ENCODE results near the gene PPP1R37. TPM values are rescaled to one million over a fixed set of nuclear protein-coding genes. Genes with fewer than 3 reads are reported as not detected.

The PPP1R37 gene
- total RNA-seq, 1 donor from 2014 or later, result 23.8 TPM

DNA sequence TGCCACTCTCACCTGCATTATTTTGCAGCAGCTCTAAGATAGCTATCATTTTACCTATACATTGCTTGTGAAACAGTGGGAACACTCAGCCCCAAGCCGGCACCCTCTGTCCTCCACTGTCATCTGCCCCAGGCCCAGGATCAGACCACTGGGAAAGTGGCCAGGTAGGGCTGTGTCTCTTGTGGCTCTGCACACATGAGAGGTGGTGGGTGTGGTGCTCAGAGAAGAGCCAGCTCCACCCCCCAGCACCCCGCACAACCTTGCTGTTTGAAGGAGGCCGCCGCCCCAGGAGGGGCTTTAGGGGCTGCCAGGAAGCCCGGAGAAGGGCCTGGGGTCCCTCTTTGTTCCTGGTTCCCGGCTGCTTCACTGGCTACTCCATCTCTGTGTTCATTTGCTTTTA is 26.6 kb downstream of the PPP1R37 start:
- Histone ChIP-seq H3K4me1 (peaks cover 59% of the 10 kb centered on the region), H3K27ac (no peak overlapping the region), H3K36me3 (no peaks in the 10 kb centered on the region), H3K27me3 (no peaks in the 10 kb centered on the region), H3K9me3 (no peaks in the 10 kb centered on the region), H3K4me3 (no peak overlapping the region)
- TF ChIP-seq, protein P1, sequence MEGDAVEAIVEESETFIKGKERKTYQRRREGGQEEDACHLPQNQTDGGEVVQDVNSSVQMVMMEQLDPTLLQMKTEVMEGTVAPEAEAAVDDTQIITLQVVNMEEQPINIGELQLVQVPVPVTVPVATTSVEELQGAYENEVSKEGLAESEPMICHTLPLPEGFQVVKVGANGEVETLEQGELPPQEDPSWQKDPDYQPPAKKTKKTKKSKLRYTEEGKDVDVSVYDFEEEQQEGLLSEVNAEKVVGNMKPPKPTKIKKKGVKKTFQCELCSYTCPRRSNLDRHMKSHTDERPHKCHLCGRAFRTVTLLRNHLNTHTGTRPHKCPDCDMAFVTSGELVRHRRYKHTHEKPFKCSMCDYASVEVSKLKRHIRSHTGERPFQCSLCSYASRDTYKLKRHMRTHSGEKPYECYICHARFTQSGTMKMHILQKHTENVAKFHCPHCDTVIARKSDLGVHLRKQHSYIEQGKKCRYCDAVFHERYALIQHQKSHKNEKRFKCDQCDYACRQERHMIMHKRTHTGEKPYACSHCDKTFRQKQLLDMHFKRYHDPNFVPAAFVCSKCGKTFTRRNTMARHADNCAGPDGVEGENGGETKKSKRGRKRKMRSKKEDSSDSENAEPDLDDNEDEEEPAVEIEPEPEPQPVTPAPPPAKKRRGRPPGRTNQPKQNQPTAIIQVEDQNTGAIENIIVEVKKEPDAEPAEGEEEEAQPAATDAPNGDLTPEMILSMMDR (IDR thresholded peaks at IDR 0.05), result no peak
- TF ChIP-seq POLR2A (IDR thresholded peaks at IDR 0.05), result no peak
- intact Hi-C loops (cut with DNase I), result no loop called here
- DNase-seq (ENCODE audit: extremely low spot score in 2 of 2), result no peak

GRCh38 chr19:45121827-45122345 is 28.9 kb downstream of the PPP1R37 start:
- no peaks in the 10 kb centered on the region for H3K27me3 ChIP-seq
- intact Hi-C loops (cut with DNase I), result no loop called here
- no peak overlapping the region for H3K4me3 ChIP-seq
- no peaks in the 10 kb centered on the region for H3K36me3 ChIP-seq
- TF ChIP-seq, protein P1 (IDR thresholded peaks at IDR 0.05), result no peak
- TF ChIP-seq POLR2AphosphoS5 (IDR thresholded peaks at IDR 0.05; ENCODE audit: insufficient read depth in 1 of 2, low read depth in 1 of 2) (no peak), POLR2A (IDR thresholded peaks at IDR 0.05) (no peak)
- H3K4me1 ChIP-seq, result peaks cover 56% of the 10 kb centered on the region
- no peaks in the 10 kb centered on the region for H3K9me3 ChIP-seq
- no peak for DNase-seq (ENCODE audit: extremely low spot score in 2 of 2)
- H3K27ac ChIP-seq, result no peak overlapping the region

GRCh38 chr19:45122832-45123231 is 29.9 kb downstream of the PPP1R37 start:
- no peak for DNase-seq (ENCODE audit: extremely low spot score in 2 of 2)
- no peaks in the 10 kb centered on the region for H3K9me3 ChIP-seq
- TF ChIP-seq POLR2A (IDR thresholded peaks at IDR 0.05) (no peak), POLR2AphosphoS5 (IDR thresholded peaks at IDR 0.05; ENCODE audit: insufficient read depth in 1 of 2, low read depth in 1 of 2) (no peak)
- TF ChIP-seq, protein P1 (IDR thresholded peaks at IDR 0.05), result no peak
- intact Hi-C loops (cut with DNase I), result no loop called here
- H3K27ac ChIP-seq, result no peak overlapping the region
- H3K27me3 ChIP-seq, result no peaks in the 10 kb centered on the region
- peaks cover 52% of the 10 kb centered on the region for H3K4me1 ChIP-seq
- no peaks in the 10 kb centered on the region for H3K36me3 ChIP-seq
- no peak overlapping the region for H3K4me3 ChIP-seq

DNA sequence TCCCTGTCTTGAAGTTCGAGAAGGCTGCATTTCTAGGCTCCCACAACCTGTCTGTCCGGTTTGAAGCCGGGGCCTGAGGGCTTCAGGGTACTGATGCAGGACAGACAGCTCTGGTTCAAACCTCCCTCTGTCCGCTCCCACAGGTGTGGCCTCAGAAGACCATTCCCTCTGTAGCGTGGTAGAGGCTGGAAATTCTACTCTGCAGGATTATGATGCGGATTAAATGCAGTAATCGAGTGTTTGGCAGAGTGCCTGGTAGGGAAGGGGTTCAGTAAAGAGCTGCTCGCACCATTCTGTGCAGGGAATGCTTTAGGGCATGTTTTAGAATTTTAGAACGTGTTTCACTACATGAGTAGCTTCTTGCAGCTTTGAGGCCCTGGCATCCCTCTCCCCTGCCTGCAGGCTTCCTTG is 30.5 kb downstream of the PPP1R37 start:
- no peak for DNase-seq (ENCODE audit: extremely low spot score in 2 of 2)
- Histone ChIP-seq H3K9me3 (no peaks in the 10 kb centered on the region), H3K27ac (no peak overlapping the region)

GRCh38 chr19:45124021-45124420 is 31.0 kb downstream of the PPP1R37 start:
- Histone ChIP-seq H3K9me3 (no peaks in the 10 kb centered on the region), H3K4me1 (peaks cover 47% of the 10 kb centered on the region), H3K27ac (no peak overlapping the region), H3K36me3 (no peaks in the 10 kb centered on the region), H3K4me3 (no peak overlapping the region), H3K27me3 (no peaks in the 10 kb centered on the region)
- TF ChIP-seq, protein P1 (IDR thresholded peaks at IDR 0.05), result no peak
- no peak for TF ChIP-seq POLR2A (IDR thresholded peaks at IDR 0.05)
- TF ChIP-seq POLR2AphosphoS5 (IDR thresholded peaks at IDR 0.05; ENCODE audit: insufficient read depth in 1 of 2, low read depth in 1 of 2), result no peak
- no peak for DNase-seq (ENCODE audit: extremely low spot score in 2 of 2)
- intact Hi-C loops (cut with DNase I), result no loop called here

More for the DNA sequence above, 30.5 kb downstream of the PPP1R37 start:
- intact Hi-C loops (cut with DNase I), result no loop called here
- Histone ChIP-seq H3K4me1 (peaks cover 47% of the 10 kb centered on the region), H3K36me3 (no peaks in the 10 kb centered on the region), H3K27me3 (no peaks in the 10 kb centered on the region), H3K4me3 (no peak overlapping the region)
- TF ChIP-seq, protein P1 (IDR thresholded peaks at IDR 0.05), result no peak
- TF ChIP-seq POLR2A (IDR thresholded peaks at IDR 0.05) (no peak), POLR2AphosphoS5 (IDR thresholded peaks at IDR 0.05; ENCODE audit: insufficient read depth in 1 of 2, low read depth in 1 of 2) (no peak)
